Activated naive CD8-positive, alpha-beta T cell treated with anti-CD3 and anti-CD28 coated beads for 36 hours (primary cell): ENCODE data around the gene PCCA. TPM values are rescaled to one million over a fixed set of nuclear protein-coding genes. Genes with fewer than 3 reads are reported as not detected.

Experiments used
- total RNA-seq, 2 experiments: library from RNA; stranded (reverse); gene quantifications; one replicate each; pipeline ENCODE4 v1.2.3, GENCODE V29; 2021

The PCCA gene
- total RNA-seq, 2 experiments from 2014 or later = 6.9 to 8.3 TPM

Other genes starting within 250 kb of the PCCA start
- not detected for gene ZIC5, start 117.3 kb upstream of the PCCA start, total RNA-seq
- gene ZIC2, start 107.3 kb upstream of the PCCA start, total RNA-seq = not detected